Astrocyte (in vitro differentiated cells and primary cell): Measurements from ENCODE around the gene RPL28. TPM values are rescaled to one million over a fixed set of nuclear protein-coding genes. Genes with fewer than 3 reads are reported as not detected.

Experiments
- DNase-seq: peaks from one replicate; pipeline ENCODE4 v3.0.0-alpha.2; 2010; ENCODE audit warnings: low read depth
- FAIRE-seq: peaks from 2 replicates; lab custom pipeline; 2011; peaks lifted over from hg19 to GRCh38; lab: Jason Lieb, UNC
- H2AFZ ChIP-seq: 2 replicates; pipeline ENCODE4 v1.6.0; 2012; ENCODE audit warnings: low read depth, low read length, inconsistent platforms
- H3K27ac ChIP-seq: 2 replicates; pipeline ENCODE4 v1.5.1; 2011; ENCODE audit warnings: low read depth, low read length, inconsistent platforms
- H3K27me3 ChIP-seq: 2 replicates; pipeline ENCODE4 v1.6.0; 2011; ENCODE audit warnings: low read length, inconsistent platforms; ENCODE audit not compliant: insufficient read depth
- H3K36me3 ChIP-seq: 2 replicates; pipeline ENCODE4 v1.5.1; 2011; ENCODE audit warnings: low read length, inconsistent platforms; ENCODE audit not compliant: insufficient read depth
- H3K4me1 ChIP-seq: 2 replicates; pipeline ENCODE4 v1.5.1; 2011; ENCODE audit warnings: low read length, inconsistent platforms; ENCODE audit not compliant: insufficient read depth
- H3K4me2 ChIP-seq: 2 replicates; pipeline ENCODE4 v1.6.0; 2012; ENCODE audit warnings: low read length, inconsistent platforms
- H3K4me3 ChIP-seq: 2 replicates; pipeline ENCODE4 v1.5.1; 2011; ENCODE audit warnings: low read depth, mild to moderate bottlenecking, low read length, inconsistent platforms; ENCODE audit not compliant: insufficient read depth
- H3K79me2 ChIP-seq: 2 replicates; pipeline ENCODE4 v1.6.0; 2012; ENCODE audit warnings: mild to moderate bottlenecking, low read length, inconsistent platforms; ENCODE audit not compliant: insufficient read depth
- H3K9ac ChIP-seq: 2 replicates; pipeline ENCODE4 v1.6.0; 2012; ENCODE audit warnings: mild to moderate bottlenecking, low read length, inconsistent platforms
- H3K9me3 ChIP-seq: 2 replicates; pipeline ENCODE4 v1.5.1; 2012; ENCODE audit warnings: low read depth, mild to moderate bottlenecking, low read length, inconsistent platforms; ENCODE audit not compliant: insufficient read depth
- H4K20me1 ChIP-seq: 2 replicates; pipeline ENCODE4 v1.6.0; 2012; ENCODE audit warnings: low read length, inconsistent platforms; ENCODE audit not compliant: insufficient read depth
- H3K27ac Mint-ChIP-seq: one replicate; pipeline ENCODE4 v1.8.0; 2021; ENCODE audit warnings: mild to moderate bottlenecking, mixed read lengths; ENCODE audit not compliant: unreplicated experiment
- H3K27me3 Mint-ChIP-seq: one replicate; pipeline ENCODE4 v1.8.0; 2021; ENCODE audit warnings: low read depth, mixed read lengths; ENCODE audit not compliant: unreplicated experiment
- H3K36me3 Mint-ChIP-seq: one replicate; pipeline ENCODE4 v1.8.0; 2021; ENCODE audit warnings: low read depth, mixed read lengths; ENCODE audit not compliant: unreplicated experiment
- H3K4me1 Mint-ChIP-seq: one replicate; pipeline ENCODE4 v1.8.0; 2021; ENCODE audit warnings: low read depth, mixed read lengths; ENCODE audit not compliant: unreplicated experiment
- H3K4me3 Mint-ChIP-seq: one replicate; pipeline ENCODE4 v1.8.0; 2021; ENCODE audit warnings: mild to moderate bottlenecking, moderate library complexity, mixed read lengths; ENCODE audit not compliant: unreplicated experiment
- H3K9me3 Mint-ChIP-seq: one replicate; pipeline ENCODE4 v1.8.0; 2021; ENCODE audit warnings: mild to moderate bottlenecking, mixed read lengths; ENCODE audit not compliant: unreplicated experiment
- EZH2 ChIP-seq: IDR thresholded peaks from 2 replicates; pipeline ENCODE4 v1.6.1; 2012; ENCODE audit warnings: mild to moderate bottlenecking, low read length, inconsistent platforms; ENCODE audit not compliant: insufficient read depth
- total RNA-seq: library from RNA; stranded (reverse); gene quantifications from 2 replicates; pipeline ENCODE4 v1.2.1, GENCODE V29; 2021
- TF ChIP-seq, protein P1 (sequence below): IDR thresholded peaks from 2 replicates; pipeline ENCODE4 v1.5.1; 2011; ENCODE audit warnings: low read depth, mild to moderate bottlenecking, inconsistent platforms, low read length, moderate library complexity; ENCODE audit not compliant: insufficient read depth

The RPL28 gene
- total RNA-seq, 1 donor from 2014 or later: 2,072 TPM

DNA sequence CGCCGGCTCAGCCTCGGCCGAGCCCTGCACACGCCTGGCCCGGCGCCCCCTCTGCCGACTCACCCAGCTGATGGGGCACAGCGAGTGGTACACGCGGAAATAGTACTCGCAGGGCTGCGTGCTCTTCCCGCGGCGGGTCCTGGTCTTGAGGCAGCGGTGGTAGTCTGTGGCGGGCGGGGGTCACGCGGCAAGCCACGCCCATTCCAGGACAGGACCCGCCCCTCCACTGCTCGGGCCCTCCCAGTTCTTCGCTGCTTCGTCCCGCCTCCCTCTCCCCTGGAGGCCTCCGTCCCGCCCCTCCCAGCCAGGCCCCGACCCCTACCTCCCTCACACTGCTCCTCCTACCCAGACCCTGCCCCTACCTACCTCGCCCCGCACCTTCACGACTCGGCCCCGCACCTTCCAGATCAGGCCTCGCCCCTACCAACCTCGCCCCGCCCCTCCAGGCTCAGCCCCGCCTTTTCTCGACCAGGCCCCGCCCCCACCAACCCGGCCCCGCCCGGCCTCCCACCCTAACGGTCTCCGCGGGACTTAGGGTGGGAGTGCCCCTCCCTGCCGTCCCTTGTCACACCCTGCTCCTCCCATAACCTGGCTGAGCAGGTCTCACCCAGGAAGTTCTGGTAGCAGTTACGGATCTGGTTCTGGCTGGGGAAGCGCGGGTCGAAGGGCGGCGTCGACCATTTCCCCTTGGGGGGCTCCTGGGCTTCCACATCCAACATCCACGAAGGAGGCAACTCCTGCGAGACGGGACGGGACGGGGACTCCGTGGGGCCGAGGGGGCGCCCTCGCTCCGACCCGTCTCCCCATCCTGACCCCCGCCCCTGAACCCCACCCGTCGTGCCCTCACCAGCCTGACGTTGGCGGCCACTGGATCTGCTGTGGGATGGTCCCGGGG, 31.7 kb upstream of the RPL28 start:
- Histone ChIP-seq H3K27ac (no peak overlapping the region), H3K4me3 (peak overlapping the region; percentile 17), H3K36me3 (no peaks in the 10 kb centered on the region), H2AFZ (peak overlapping the region; percentile 81), H4K20me1 (peaks cover 11% of the 10 kb centered on the region), H3K27me3 (peaks cover 17% of the 10 kb centered on the region), H3K4me1 (peaks cover 10% of the 10 kb centered on the region), H3K79me2 (no peaks in the 10 kb centered on the region), H3K9ac (peak overlapping the region; percentile 43), H3K9me3 (no peaks in the 10 kb centered on the region), H3K4me2 (peak overlapping the region; percentile 82)
- DNase-seq (no peak), FAIRE-seq (no peak)
- Mint-ChIP-seq H3K9me3 (peaks cover 6% of the 10 kb centered on the region), H3K36me3 (peaks cover 4% of the 10 kb centered on the region), H3K27ac (no peak overlapping the region), H3K27me3 (peaks cover 65% of the 10 kb centered on the region), H3K4me3 (peak overlapping the region; percentile 79), H3K4me1 (no peaks in the 10 kb centered on the region)
- TF ChIP-seq EZH2: no peak
- TF ChIP-seq, protein P1, sequence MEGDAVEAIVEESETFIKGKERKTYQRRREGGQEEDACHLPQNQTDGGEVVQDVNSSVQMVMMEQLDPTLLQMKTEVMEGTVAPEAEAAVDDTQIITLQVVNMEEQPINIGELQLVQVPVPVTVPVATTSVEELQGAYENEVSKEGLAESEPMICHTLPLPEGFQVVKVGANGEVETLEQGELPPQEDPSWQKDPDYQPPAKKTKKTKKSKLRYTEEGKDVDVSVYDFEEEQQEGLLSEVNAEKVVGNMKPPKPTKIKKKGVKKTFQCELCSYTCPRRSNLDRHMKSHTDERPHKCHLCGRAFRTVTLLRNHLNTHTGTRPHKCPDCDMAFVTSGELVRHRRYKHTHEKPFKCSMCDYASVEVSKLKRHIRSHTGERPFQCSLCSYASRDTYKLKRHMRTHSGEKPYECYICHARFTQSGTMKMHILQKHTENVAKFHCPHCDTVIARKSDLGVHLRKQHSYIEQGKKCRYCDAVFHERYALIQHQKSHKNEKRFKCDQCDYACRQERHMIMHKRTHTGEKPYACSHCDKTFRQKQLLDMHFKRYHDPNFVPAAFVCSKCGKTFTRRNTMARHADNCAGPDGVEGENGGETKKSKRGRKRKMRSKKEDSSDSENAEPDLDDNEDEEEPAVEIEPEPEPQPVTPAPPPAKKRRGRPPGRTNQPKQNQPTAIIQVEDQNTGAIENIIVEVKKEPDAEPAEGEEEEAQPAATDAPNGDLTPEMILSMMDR: no peak

DNA sequence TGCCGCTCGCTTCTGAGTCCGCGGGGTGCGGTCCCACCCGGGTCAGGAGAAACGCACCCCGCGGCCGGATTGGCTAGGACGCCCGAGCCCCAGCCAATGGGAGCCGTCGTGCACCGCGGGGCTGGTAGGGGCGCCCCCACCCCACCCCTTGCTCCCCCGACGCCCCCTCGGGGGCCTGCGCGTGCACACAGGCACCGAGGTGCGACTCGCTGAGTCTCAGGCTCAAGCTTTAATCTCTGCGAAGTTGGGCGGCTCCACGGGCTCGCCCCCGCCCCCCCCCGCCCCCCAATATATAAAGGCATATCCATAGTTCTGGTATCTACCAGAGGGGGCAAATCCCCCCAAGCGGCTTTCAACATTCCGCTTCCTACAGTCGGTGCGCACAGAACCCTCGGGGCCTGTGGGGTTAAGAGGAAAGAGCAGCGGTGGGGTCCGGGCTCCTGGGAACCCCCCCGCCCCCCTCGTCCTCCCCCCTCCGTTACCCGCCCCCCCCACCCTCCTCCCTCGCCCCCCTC, 31.0 kb upstream of the RPL28 start, which contains the start of gene COX6B2:
COX6B2 (minus strand) TSS at position 22 of the 515 bp plus-strand sequence. CDS start 198 bp downstream, outside the sequence.
- Histone ChIP-seq H3K27ac (no peak within 1 kb of the TSS), H3K36me3 (no peaks in the 10 kb centered on the region), H3K9ac (peak within 1 kb of the TSS; percentile 43), H4K20me1 (peaks cover 11% of the 10 kb centered on the region), H3K9me3 (no peaks in the 10 kb centered on the region), H3K79me2 (no peaks in the 10 kb centered on the region), H3K4me3 (peak within 1 kb of the TSS; percentile 17), H3K4me2 (peak within 1 kb of the TSS; percentile 82), H2AFZ (peak within 1 kb of the TSS; percentile 81), H3K27me3 (peaks cover 17% of the 10 kb centered on the region), H3K4me1 (peaks cover 10% of the 10 kb centered on the region)
- peaks cover 6% of the 10 kb centered on the region for H3K9me3 Mint-ChIP-seq
- no peak within 1 kb of the TSS for H3K27ac Mint-ChIP-seq
- peak within 1 kb of the TSS; percentile 79 for H3K4me3 Mint-ChIP-seq
- DNase-seq (no peak), FAIRE-seq (no peak)
- H3K4me1 Mint-ChIP-seq: no peaks in the 10 kb centered on the region
- H3K36me3 Mint-ChIP-seq: peaks cover 4% of the 10 kb centered on the region
- peaks cover 65% of the 10 kb centered on the region for H3K27me3 Mint-ChIP-seq
- TF ChIP-seq EZH2: peak; percentile 73
- TF ChIP-seq, protein P1: no peak
